Stimulated activated naive CD8-positive, alpha-beta T cell treated with anti-CD3 and anti-CD28 coated beads, Interleukin-15, Interleukin-2, amounts not matched to agents 100 ng/mL and 50 ng/mL, for 24 hours (primary cell): ENCODE data around the gene CDC25B.
"Not testable (repeated sequence)": the region's sequence is repeated elsewhere in the genome, so short reads cannot be mapped to it uniquely, and the experiment has no call there.

Source experiments
- H3K27ac Mint-ChIP-seq: one replicate; pipeline ENCODE4 v1.8.0; 2021; ENCODE audit warnings: mild to moderate bottlenecking, mixed read lengths
- H3K27me3 Mint-ChIP-seq: one replicate; pipeline ENCODE4 v1.8.0; 2021; ENCODE audit warnings: mixed read lengths
- H3K36me3 Mint-ChIP-seq: one replicate; pipeline ENCODE4 v1.8.0; 2021; ENCODE audit warnings: low read depth, mixed read lengths
- H3K4me1 Mint-ChIP-seq: one replicate; pipeline ENCODE4 v1.8.0; 2021; ENCODE audit warnings: low read depth, mixed read lengths
- H3K4me3 Mint-ChIP-seq: one replicate; pipeline ENCODE4 v1.8.0; 2021; ENCODE audit warnings: mild to moderate bottlenecking, mixed read lengths
- H3K9me3 Mint-ChIP-seq: one replicate; pipeline ENCODE4 v1.8.0; 2021; ENCODE audit warnings: mixed read lengths

CDC25B gene

DNA sequence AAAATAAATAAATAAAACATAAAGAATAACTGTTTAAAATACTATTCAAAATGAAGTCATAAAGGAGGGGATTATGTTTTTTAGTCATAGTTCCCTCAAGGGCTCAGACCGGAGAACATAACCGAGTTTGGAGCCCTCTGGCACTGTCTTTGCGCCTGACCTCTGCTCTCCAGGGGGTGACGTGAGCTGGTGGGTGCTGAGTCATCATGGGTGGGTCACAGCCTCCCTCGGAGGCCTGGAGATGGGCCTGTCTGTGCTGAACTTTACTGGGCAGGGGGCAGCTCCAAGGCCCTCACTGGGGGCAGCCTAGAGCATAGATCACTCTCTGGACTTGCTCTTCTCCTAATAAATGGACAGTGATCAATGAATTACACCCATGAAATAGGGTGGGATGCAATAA, 47.4 kb downstream of the CDC25B start:
- Mint-ChIP-seq H3K4me1 (peaks cover 20% of the 10 kb centered on the region), H3K9me3 (no peaks in the 10 kb centered on the region), H3K27me3 (no peaks in the 10 kb centered on the region), H3K4me3 (no peak overlapping the region), H3K36me3 (no peaks in the 10 kb centered on the region), H3K27ac (no peak overlapping the region)

DNA sequence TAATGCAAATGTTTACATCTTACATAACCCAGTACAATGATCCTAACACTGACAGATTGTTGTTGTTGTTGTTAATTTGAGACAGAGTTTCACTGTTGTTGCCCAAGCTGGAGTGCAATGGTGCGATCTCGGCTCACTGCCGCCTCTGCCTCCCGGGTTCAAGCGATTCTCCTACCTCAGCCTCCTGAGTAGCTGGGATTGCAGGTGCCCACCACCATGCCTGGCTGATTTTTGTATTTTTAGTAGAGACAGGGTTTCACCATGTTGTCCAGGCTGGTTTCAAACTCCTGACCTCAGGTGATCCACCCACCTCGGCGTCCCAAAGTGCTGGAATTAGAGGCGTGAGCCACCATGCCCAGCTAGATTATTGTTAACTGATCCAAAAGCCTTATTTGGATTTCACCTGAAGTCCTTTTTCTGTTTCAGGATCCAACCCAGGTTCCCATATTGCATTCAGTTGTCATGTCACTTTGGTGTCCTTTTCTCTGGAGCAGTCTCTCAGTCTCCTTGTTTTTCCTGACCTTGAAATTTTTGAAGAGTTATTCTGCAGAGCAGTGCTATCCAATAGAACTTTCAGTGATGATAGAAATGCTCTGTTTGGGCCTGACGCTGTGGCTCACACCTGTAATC, 48.0 kb downstream of the CDC25B start:
- peaks cover 25% of the 10 kb centered on the region for H3K4me1 Mint-ChIP-seq
- H3K4me3 Mint-ChIP-seq, H3K9me3 Mint-ChIP-seq, H3K27ac Mint-ChIP-seq, H3K27me3 Mint-ChIP-seq, H3K36me3 Mint-ChIP-seq: not testable (repeated sequence)

- H3K27ac Mint-ChIP-seq = peak overlapping the region; percentile 89
- peaks cover 30% of the 10 kb centered on the region for H3K4me1 Mint-ChIP-seq
- no peaks in the 10 kb centered on the region for H3K27me3 Mint-ChIP-seq
- H3K4me3 Mint-ChIP-seq = peak overlapping the region; percentile 92
- H3K36me3 Mint-ChIP-seq = no peaks in the 10 kb centered on the region
- H3K9me3 Mint-ChIP-seq = no peaks in the 10 kb centered on the region
Observed at GRCh38 chr20:3846378-3846739, 50.2 kb downstream of the CDC25B start.

DNA sequence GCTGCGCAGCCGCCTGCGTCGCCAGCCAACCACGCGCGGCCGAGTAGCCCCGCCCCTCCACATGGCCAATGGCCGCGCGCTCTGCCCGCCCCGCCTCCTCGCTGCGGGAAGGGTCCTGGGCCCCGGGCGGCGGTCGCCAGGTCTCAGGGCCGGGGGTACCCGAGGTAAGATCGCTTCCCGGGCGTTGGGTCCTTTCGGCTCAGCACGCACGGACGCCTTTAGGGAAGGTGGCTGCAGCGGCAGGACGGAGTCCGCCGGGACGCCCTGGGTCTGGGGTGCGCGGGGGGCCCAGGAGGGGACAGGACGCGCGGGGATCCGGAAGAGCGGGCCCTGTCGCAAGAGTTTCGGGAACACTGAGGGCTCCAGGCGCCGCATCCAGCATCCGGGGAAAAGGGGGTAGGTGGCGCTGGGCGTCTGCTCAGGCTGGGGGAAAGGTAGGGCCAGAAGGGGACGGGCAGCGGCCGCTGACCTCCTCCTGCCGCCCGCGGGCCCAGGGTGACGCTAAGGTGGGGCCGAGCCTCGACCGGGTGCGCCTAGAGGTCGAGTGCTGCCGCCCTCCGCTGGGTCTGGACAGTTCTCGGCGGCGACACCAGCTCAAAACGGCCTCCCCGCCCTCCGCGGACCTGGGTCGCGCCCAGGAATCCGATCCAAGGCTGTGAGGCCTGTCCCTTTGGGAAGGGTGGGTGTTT, 50.8 kb downstream of the CDC25B start, which contains the start of gene MAVS:
TSS of gene MAVS (plus strand) at position 95 of the 689 bp plus-strand sequence. CDS start 7,791 bp downstream, outside the sequence.
- Mint-ChIP-seq H3K27ac (peak within 1 kb of the TSS; percentile 89), H3K9me3 (no peaks in the 10 kb centered on the region), H3K4me3 (peak within 1 kb of the TSS; percentile 92), H3K27me3 (no peaks in the 10 kb centered on the region), H3K4me1 (peaks cover 30% of the 10 kb centered on the region), H3K36me3 (no peaks in the 10 kb centered on the region)

DNA sequence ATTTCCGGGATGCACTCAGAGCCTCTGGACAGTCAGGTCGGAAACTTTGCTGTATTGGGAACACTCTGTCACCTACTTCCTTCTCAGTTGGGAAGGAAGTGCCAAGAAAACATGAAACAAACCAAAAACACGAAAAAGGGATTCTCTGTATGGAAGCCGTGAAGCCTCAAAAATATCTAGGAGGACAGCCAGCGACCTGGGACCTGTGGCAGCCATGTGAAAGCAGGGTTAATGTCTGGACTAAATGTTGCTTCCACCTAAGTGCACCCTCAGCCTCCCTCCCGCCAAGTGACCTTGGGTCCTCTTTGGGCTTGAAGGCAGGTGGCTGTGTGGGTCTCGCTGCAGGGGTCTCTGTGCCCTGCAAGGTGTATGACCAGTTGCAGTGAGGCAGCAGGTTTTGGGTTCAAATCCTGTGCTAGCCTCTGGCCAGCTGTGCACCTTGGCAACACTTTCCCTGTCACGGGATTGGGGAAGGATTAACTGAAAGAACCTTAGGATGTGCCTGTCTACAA, 51.4 kb downstream of the CDC25B start:
- Mint-ChIP-seq H3K4me3 (peak overlapping the region; percentile 92), H3K4me1 (peaks cover 30% of the 10 kb centered on the region), H3K9me3 (no peaks in the 10 kb centered on the region), H3K36me3 (no peaks in the 10 kb centered on the region), H3K27me3 (no peaks in the 10 kb centered on the region), H3K27ac (peak overlapping the region; percentile 89)

DNA sequence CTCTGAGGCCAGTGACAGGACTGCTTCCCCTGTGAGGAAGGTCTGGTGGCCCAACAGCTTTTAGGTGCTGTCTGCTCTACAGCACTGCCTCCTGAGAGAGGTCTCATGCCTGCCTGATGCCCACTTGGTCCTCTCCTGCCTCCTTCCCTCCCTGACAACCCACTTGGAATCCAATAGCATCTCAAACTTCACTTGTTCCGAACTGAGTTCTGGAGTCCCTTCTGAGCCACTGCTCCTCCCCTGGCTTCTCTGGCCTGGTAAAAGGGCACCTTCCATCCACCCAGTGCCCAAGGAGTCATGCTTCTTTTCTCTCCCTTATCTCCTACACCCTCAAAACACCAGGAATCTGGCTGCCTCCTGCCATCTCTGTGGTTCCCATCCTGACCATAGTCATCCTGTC, 52.5 kb downstream of the CDC25B start:
- H3K4me1 Mint-ChIP-seq = peaks cover 30% of the 10 kb centered on the region
- no peaks in the 10 kb centered on the region for H3K9me3 Mint-ChIP-seq
- H3K27me3 Mint-ChIP-seq = no peaks in the 10 kb centered on the region
- peak overlapping the region; percentile 92 for H3K4me3 Mint-ChIP-seq
- H3K36me3 Mint-ChIP-seq = no peaks in the 10 kb centered on the region
- H3K27ac Mint-ChIP-seq = peak overlapping the region; percentile 89

DNA sequence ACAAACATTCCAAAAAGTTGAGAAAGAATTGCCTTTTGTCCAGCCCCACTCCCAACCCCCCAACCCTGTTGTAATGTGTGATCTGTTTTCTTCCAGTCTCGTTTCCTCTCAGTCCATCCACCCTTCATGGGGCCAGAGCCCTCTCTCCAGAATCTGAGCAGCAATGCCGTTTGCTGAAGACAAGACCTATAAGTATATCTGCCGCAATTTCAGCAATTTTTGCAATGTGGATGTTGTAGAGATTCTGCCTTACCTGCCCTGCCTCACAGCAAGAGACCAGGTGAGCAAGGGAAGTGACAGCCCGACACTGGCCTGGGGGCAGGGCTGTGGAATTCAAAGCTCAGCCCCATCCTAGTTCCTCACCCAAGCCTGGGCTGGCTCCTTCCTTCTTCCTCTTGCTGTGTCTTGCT, 58.4 kb downstream of the CDC25B start:
- H3K36me3 Mint-ChIP-seq = peaks cover 28% of the 10 kb centered on the region
- no peaks in the 10 kb centered on the region for H3K27me3 Mint-ChIP-seq
- H3K27ac Mint-ChIP-seq = no peak overlapping the region

More for the DNA sequence above, 58.4 kb downstream of the CDC25B start:
- no peaks in the 10 kb centered on the region for H3K9me3 Mint-ChIP-seq
- no peak overlapping the region for H3K4me3 Mint-ChIP-seq
- peaks cover 3% of the 10 kb centered on the region for H3K4me1 Mint-ChIP-seq
